ENCODE results near the gene RNF14. TPM values are rescaled to one million over a fixed set of nuclear protein-coding genes. Genes with fewer than 3 reads are reported as not detected.

RNF14 gene
- total and polyA plus RNA-seq, 9 of the 15 experiments (the other 6 are each of a cell fraction or from before 2014, with no cell fraction given), result 36.3 to 140 (median 75.1) TPM

- TF ChIP-seq THRB (CRISPR knock-in tag; conservative IDR thresholded peaks at IDR 0.05), result no peak
- TF ChIP-seq, protein P1, sequence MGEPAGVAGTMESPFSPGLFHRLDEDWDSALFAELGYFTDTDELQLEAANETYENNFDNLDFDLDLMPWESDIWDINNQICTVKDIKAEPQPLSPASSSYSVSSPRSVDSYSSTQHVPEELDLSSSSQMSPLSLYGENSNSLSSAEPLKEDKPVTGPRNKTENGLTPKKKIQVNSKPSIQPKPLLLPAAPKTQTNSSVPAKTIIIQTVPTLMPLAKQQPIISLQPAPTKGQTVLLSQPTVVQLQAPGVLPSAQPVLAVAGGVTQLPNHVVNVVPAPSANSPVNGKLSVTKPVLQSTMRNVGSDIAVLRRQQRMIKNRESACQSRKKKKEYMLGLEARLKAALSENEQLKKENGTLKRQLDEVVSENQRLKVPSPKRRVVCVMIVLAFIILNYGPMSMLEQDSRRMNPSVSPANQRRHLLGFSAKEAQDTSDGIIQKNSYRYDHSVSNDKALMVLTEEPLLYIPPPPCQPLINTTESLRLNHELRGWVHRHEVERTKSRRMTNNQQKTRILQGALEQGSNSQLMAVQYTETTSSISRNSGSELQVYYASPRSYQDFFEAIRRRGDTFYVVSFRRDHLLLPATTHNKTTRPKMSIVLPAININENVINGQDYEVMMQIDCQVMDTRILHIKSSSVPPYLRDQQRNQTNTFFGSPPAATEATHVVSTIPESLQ (CRISPR knock-in tag; IDR thresholded peaks at IDR 0.05), result no peak
- TF ChIP-seq ZKSCAN8 (CRISPR knock-in tag; IDR thresholded peaks at IDR 0.05), result no peak
- TF ChIP-seq SP1 (CRISPR knock-in tag; IDR thresholded peaks at IDR 0.05), result peak; percentile 57; the same call in 1 of the 2 replicates
- no peak for TF ChIP-seq PTTG1 (tag; IDR thresholded peaks at IDR 0.05; ENCODE audit: low read depth)
- no peak for TF ChIP-seq FOXK1 (CRISPR knock-in tag; IDR thresholded peaks at IDR 0.05; ENCODE audit: borderline replicate concordance)
- no peak for TF ChIP-seq ESRRB (CRISPR knock-in tag; IDR thresholded peaks at IDR 0.05; ENCODE audit: borderline replicate concordance)
- peak; percentile 75 for TF ChIP-seq C11orf30 (IDR thresholded peaks at IDR 0.05; ENCODE audit: low read depth)
- TF ChIP-seq ZNF277 (CRISPR knock-in tag; IDR thresholded peaks at IDR 0.05; ENCODE audit: borderline replicate concordance), result no peak
- TF ChIP-seq ZNF717 (CRISPR knock-in tag; IDR thresholded peaks at IDR 0.05), result no peak
- TF ChIP-seq NFE2 (IDR thresholded peaks at IDR 0.05; ENCODE audit: low read depth), result peak; percentile 95
- TF ChIP-seq TCF7L2 (IDR thresholded peaks at IDR 0.05; ENCODE audit: low read depth, low read length), result no peak
- TF ChIP-seq PML (IDR thresholded peaks at IDR 0.05; ENCODE audit: low read length), result peak; percentile 44; the same call in 1 of the 2 replicates
- TF ChIP-seq ELF2 (CRISPR knock-in tag; IDR thresholded peaks at IDR 0.05), result no peak
- peak; percentile 72 for TF ChIP-seq CBFA2T3 (IDR thresholded peaks at IDR 0.05)
- TF ChIP-seq KLF10 (CRISPR knock-in tag; IDR thresholded peaks at IDR 0.05), result no peak
- no peak for TF ChIP-seq SMARCB1 (IDR thresholded peaks at IDR 0.05; ENCODE audit: insufficient read length, low read depth)
- TF ChIP-seq, protein P2, sequence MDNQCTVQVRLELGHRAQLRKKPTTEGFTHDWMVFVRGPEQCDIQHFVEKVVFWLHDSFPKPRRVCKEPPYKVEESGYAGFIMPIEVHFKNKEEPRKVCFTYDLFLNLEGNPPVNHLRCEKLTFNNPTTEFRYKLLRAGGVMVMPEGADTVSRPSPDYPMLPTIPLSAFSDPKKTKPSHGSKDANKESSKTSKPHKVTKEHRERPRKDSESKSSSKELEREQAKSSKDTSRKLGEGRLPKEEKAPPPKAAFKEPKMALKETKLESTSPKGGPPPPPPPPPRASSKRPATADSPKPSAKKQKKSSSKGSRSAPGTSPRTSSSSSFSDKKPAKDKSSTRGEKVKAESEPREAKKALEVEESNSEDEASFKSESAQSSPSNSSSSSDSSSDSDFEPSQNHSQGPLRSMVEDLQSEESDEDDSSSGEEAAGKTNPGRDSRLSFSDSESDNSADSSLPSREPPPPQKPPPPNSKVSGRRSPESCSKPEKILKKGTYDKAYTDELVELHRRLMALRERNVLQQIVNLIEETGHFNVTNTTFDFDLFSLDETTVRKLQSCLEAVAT (IDR thresholded peaks at IDR 0.05), result peak in 1 of 2 experiments; percentile 62; a peak in 1 of 4 replicates
- TF ChIP-seq, protein P3, sequence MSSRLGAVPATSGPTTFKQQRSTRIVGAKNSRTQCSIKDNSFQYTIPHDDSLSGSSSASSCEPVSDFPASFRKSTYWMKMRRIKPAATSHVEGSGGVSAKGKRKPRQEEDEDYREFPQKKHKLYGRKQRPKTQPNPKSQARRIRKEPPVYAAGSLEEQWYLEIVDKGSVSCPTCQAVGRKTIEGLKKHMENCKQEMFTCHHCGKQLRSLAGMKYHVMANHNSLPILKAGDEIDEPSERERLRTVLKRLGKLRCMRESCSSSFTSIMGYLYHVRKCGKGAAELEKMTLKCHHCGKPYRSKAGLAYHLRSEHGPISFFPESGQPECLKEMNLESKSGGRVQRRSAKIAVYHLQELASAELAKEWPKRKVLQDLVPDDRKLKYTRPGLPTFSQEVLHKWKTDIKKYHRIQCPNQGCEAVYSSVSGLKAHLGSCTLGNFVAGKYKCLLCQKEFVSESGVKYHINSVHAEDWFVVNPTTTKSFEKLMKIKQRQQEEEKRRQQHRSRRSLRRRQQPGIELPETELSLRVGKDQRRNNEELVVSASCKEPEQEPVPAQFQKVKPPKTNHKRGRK (tag; IDR thresholded peaks at IDR 0.05), result peak; percentile 69; the same call in 1 of the 2 replicates
- peak; percentile 98 for TF ChIP-seq ESRRA (IDR thresholded peaks at IDR 0.05; ENCODE audit: borderline replicate concordance, low read depth)
Measured at GRCh38 chr5:141969783-141970771, 1.2 kb downstream of the RNF14 start (continued).

All from K562 (cell line).